Tibial nerve (tissue), 4 donors: ENCODE data around the gene KLK14. TPM values are rescaled to one million over a fixed set of nuclear protein-coding genes. Genes with fewer than 3 reads are reported as not detected.

Experiments
- DNase-seq, 2 donors: peaks; one replicate each; pipeline ENCODE4 v3.0.0-alpha.2; 2019; ENCODE audit warnings: low spot score in 2 of 2
- H3K27ac ChIP-seq, 4 donors: fragments of 200-600 bp; sonication (generic) in 3 of 4; one replicate each; pipeline ENCODE4 v1.5.1; 2017 to 2019; ENCODE audit warnings: mild to moderate bottlenecking in 1 of 4
- H3K27me3 ChIP-seq, 2 donors: fragments of 200-600 bp; sonication (generic) in 1 of 2; one replicate each; pipeline versions ENCODE4 v1.5.1 to v1.6.0; 2017 to 2019
- H3K36me3 ChIP-seq, 3 donors: fragments of 200-600 bp; sonication (generic); one replicate each; pipeline ENCODE4 v1.5.1; 2018 to 2019
- H3K4me1 ChIP-seq, 4 donors: fragments of 200-600 bp; sonication (generic) in 3 of 4; one replicate each; pipeline ENCODE4 v1.5.1; 2017 to 2019
- H3K4me3 ChIP-seq, 4 donors: fragments of 200-600 bp; sonication (generic) in 3 of 4; one replicate each; pipeline ENCODE4 v1.5.1; 2017 to 2019; ENCODE audit warnings: mild to moderate bottlenecking in 1 of 4, moderate library complexity in 1 of 4
- H3K9me3 ChIP-seq, 4 donors: fragments of 200-600 bp; sonication (generic) in 3 of 4; one replicate each; pipeline ENCODE4 v1.5.1; 2017 to 2019
- CTCF ChIP-seq, 5 experiments: fragments of 200-600 bp in 3 of 5; fragments of 450-650 bp in 2 of 5; sonication (generic) in 3 of 5; IDR thresholded peaks; one replicate each; pipeline ENCODE4 v1.5.1; 2016 to 2019; ENCODE audit warnings: antibody characterized with exemption in 5 of 5, mild to moderate bottlenecking in 3 of 5, moderate library complexity in 2 of 5
- EP300 ChIP-seq, 2 donors: sonication (generic); formaldehyde crosslinking; IDR thresholded peaks; one replicate each; pipeline ENCODE4 v1.6.1; 2017; ENCODE audit warnings: antibody characterized with exemption in 2 of 2, mild to moderate bottlenecking in 1 of 2
- POLR2A ChIP-seq, 2 donors: fragments of 450-650 bp; IDR thresholded peaks; one replicate each; pipeline ENCODE4 v1.6.1; 2017; ENCODE audit warnings: antibody characterized with exemption in 2 of 2, mild to moderate bottlenecking in 2 of 2, moderate library complexity in 2 of 2
- WGBS, 2 donors: methylation state at CpG; one replicate each; pipeline ENCODE4 v1.1.5; 2018; 5-methylcytosine and 5-hydroxymethylcytosine counted together
- total RNA-seq, 4 donors: library from RNA; depleted of rRNA; stranded (reverse); fragments of >200 nt; gene quantifications; one replicate each; pipeline ENCODE4 v1.1.0, GENCODE V29; 2016

Gene KLK14
- total RNA-seq, 4 donors from 2014 or later, result not detected

DNA sequence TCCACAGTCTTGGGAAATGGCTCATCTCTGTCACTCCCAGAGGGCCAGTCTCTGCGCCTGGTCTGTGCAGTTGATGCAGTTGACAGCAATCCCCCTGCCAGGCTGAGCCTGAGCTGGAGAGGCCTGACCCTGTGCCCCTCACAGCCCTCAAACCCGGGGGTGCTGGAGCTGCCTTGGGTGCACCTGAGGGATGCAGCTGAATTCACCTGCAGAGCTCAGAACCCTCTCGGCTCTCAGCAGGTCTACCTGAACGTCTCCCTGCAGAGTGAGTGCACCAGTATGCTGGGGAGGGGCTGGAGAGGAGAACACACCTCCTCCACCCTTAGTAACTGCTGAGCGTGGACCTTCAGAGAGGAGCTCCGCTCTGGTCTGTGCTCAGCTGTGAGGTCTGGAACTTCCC is 44.3 kb upstream of the KLK14 start:
- Histone ChIP-seq H3K27me3 (no peaks in the 10 kb centered on the region), H3K4me3 (peak overlapping the region in 2 of 4 donors; percentile 11 to 39), H3K27ac (peak overlapping the region in 2 of 4 donors; percentile 60 to 70), H3K36me3 (no peaks in the 10 kb centered on the region), H3K9me3 (no peaks in the 10 kb centered on the region), H3K4me1 (peaks cover 0 to 3% (median 0%) of the 10 kb centered on the region in 4 donors)
- TF ChIP-seq POLR2A (IDR thresholded peaks at IDR 0.05) (no peak), CTCF (IDR thresholded peaks at IDR 0.05) (no peak), EP300 (IDR thresholded peaks at IDR 0.05) (no peak)
- WGBS, 2 donors, result 68 to 70% methylated on average over 6 of the region's 6 CpGs
- no peak for DNase-seq

DNA sequence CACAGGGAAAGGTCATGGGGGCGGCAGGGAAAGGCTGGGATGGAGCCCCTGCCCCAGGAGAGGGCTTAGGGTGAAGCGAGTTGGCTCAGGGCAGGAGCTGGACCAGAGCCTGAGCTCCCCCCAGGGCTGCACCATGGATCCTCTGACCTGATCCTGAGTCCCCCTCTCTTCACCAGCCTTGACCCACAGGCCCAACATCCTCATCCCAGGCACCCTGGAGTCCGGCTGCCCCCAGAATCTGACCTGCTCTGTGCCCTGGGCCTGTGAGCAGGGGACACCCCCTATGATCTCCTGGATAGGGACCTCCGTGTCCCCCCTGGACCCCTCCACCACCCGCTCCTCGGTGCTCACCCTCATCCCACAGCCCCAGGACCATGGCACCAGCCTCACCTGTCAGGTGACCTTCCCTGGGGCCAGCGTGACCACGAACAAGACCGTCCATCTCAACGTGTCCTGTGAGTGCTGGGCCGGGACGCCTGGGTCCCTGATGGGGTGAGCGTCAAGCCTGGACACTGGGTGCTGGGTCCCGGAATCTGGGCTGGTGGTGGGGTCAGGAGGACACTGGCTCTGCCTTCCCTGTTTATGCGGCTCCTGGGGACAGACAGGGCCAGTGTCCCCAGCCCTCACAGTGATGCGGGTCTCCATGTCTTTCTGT is 42.9 kb upstream of the KLK14 start:
- Histone ChIP-seq H3K36me3 (no peaks in the 10 kb centered on the region), H3K9me3 (no peaks in the 10 kb centered on the region), H3K27ac (peak overlapping the region in 3 of 4 donors; percentile 40 to 70 (median 60)), H3K27me3 (no peaks in the 10 kb centered on the region), H3K4me1 (no peaks in the 10 kb centered on the region), H3K4me3 (peak overlapping the region in 2 of 4 donors; percentile 4 to 39)
- TF ChIP-seq EP300 (IDR thresholded peaks at IDR 0.05) (no peak), POLR2A (IDR thresholded peaks at IDR 0.05) (no peak), CTCF (IDR thresholded peaks at IDR 0.05) (no peak)
- no peak for DNase-seq
- WGBS, 2 donors, result 85 to 89% methylated on average over 16 of the region's 16 CpGs

DNA sequence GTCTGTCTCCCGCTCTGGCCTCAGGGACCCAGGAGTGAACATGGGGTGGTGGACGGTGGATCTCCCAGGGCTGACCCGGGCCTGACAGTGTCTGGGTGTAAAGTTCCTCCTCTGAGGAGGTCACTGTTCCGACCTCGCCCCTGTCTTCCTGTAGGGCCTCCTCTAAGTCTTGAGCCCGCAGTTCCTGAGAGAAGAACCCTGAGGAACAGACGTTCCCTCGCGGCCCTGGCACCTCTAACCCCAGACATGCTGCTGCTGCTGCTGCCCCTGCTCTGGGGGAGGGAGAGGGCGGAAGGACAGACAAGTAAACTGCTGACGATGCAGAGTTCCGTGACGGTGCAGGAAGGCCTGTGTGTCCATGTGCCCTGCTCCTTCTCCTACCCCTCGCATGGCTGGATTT is 42.0 kb upstream of the KLK14 start, which contains the start of gene SIGLEC9:
TSS of gene SIGLEC9 (plus strand) at position 178 of the 400 bp plus-strand sequence. CDS start at position 247, 69 bp downstream.
- H3K27ac ChIP-seq, result peak within 1 kb of the TSS in 3 of 4 donors; percentile 40 to 70 (median 64)
- no peak for TF ChIP-seq EP300 (IDR thresholded peaks at IDR 0.05)
- TF ChIP-seq CTCF (IDR thresholded peaks at IDR 0.05), result no peak
- no peak for TF ChIP-seq POLR2A (IDR thresholded peaks at IDR 0.05)
- WGBS, 2 donors, result 34 to 36% methylated on average over 9 to 14 of the region's 14 CpGs

GRCh38 chr19:51124216-51124615 is 41.5 kb upstream of the KLK14 start:
- Histone ChIP-seq H3K27ac (peak overlapping the region in 2 of 4 donors; percentile 64 to 70), H3K9me3 (no peaks in the 10 kb centered on the region), H3K36me3 (no peaks in the 10 kb centered on the region), H3K4me3 (peak overlapping the region in 1 of 4 donors; percentile 39), H3K4me1 (no peaks in the 10 kb centered on the region), H3K27me3 (no peaks in the 10 kb centered on the region)
- 77 to 87% methylated on average over 9 of the region's 9 CpGs for WGBS, 2 donors
- DNase-seq, result no peak
- TF ChIP-seq CTCF (IDR thresholded peaks at IDR 0.05) (no peak), EP300 (IDR thresholded peaks at IDR 0.05) (no peak), POLR2A (IDR thresholded peaks at IDR 0.05) (no peak)

More for the DNA sequence above, 42.0 kb upstream of the KLK14 start, which contains the start of gene SIGLEC9:
- Histone ChIP-seq H3K9me3 (no peaks in the 10 kb centered on the region), H3K36me3 (no peaks in the 10 kb centered on the region), H3K4me1 (no peaks in the 10 kb centered on the region), H3K4me3 (peak within 1 kb of the TSS in 2 of 4 donors; percentile 4 to 39), H3K27me3 (no peaks in the 10 kb centered on the region)
- DNase-seq, result peak in 1 of 2 donors; percentile 39

DNA sequence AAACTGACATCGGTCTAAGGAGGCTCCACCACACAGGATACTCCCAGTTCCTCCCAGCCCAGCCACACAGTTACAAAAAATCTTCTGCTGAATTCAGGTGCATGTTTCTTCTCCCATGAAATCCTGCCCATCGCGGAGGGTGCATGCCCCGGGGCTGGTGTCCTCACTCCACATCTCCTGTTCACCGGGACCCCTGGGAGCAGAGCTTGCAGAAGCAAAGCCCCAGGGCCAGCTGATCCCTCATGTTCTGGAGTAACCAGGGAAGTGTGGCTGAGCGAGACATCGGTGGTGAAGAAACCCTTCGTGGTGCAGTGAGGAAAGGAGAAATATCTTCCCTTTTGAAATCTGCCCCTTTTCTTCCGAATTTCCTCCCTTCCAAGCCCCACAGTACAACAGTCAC is 41.1 kb upstream of the KLK14 start:
- no peak for DNase-seq
- WGBS, 2 donors, result 77 to 80% methylated on average over 9 of the region's 9 CpGs
- H3K27me3 ChIP-seq, result no peaks in the 10 kb centered on the region
- H3K9me3 ChIP-seq, result no peaks in the 10 kb centered on the region
- peak overlapping the region in 2 of 4 donors; percentile 64 to 70 for H3K27ac ChIP-seq
- no peak overlapping the region for H3K4me3 ChIP-seq
- TF ChIP-seq POLR2A (IDR thresholded peaks at IDR 0.05) (no peak), CTCF (IDR thresholded peaks at IDR 0.05) (no peak), EP300 (IDR thresholded peaks at IDR 0.05) (no peak)
- H3K36me3 ChIP-seq, result no peaks in the 10 kb centered on the region
- no peaks in the 10 kb centered on the region for H3K4me1 ChIP-seq
